K562 (cell line): ENCODE data around the gene ARHGAP33. TPM values are rescaled to one million over a fixed set of nuclear protein-coding genes. Genes with fewer than 3 reads are reported as not detected.

Source experiments
- ATAC-seq: fragments of 200-7000 bp; cut with Tn5 transposase; 3 replicates; pipeline ENCODE4 v1.9.1; 2020; ENCODE audit warnings: moderate library complexity
- BruUV-seq: library from RNA; stranded (reverse); fragments of 400-500 nt; replicated peaks from 2 replicates; lab custom pipeline; 2021; lab: Mats Ljungman, UMichigan
- CTCF ChIA-PET: fragments of 300-600 bp; formaldehyde crosslinking; extraction: SDS; loops from one replicate; lab custom pipeline; 2021; ENCODE audit warnings: low intra/inter-chr PET ratio; lab: Yijun Ruan, JAX
- POLR2A ChIA-PET: fragments of 300-600, 350-650 bp; sonication (Branson Sonifier 250); formaldehyde crosslinking; extraction: SDS; loops from one replicate; lab custom pipeline; 2021; ENCODE audit warnings: antibody characterized with exemption, inconsistent platforms; lab: Yijun Ruan, JAX
- DNase-seq, 4 experiments: peaks; one replicate each; pipeline versions ENCODE4 v3.0.0 to v3.0.0-alpha.2; 2011 to 2018; ENCODE audit warnings: low spot score in 3 of 4, mixed read lengths in 3 of 4; ENCODE audit errors: extremely low read depth in 1 of 4
- FAIRE-seq: peaks from 2 replicates; lab custom pipeline; 2011; peaks lifted over from hg19 to GRCh38; lab: Jason Lieb, UNC
- H2AFZ ChIP-seq: 2 replicates; pipeline ENCODE4 v1.6.0; 2011; ENCODE audit warnings: low read depth, low read length, control low read depth, inconsistent platforms
- H3K27ac ChIP-seq: fragments of 200-600 bp; 3 replicates; pipeline ENCODE4 v1.8.0; 2011; ENCODE audit warnings: low read depth, mild to moderate bottlenecking, control low read depth, inconsistent platforms, low read length, moderate library complexity, mixed read lengths; ENCODE audit errors: extremely low read depth
- H3K27me3 ChIP-seq, 2 experiments: fragments of 300-600 bp in 1 of 2; 2 replicates in 1 of 2; 3 replicates in 1 of 2; pipeline versions ENCODE4 v1.6.0 to v1.8.0; 2011; ENCODE audit warnings: inconsistent platforms in 2 of 2, low read length in 2 of 2, mild to moderate bottlenecking in 1 of 2, mixed read lengths in 1 of 2, moderate library complexity in 1 of 2; ENCODE audit not compliant: control insufficient read depth in 2 of 2, insufficient read depth in 2 of 2
- H3K36me3 ChIP-seq: fragments of 300-600 bp; 3 replicates; pipeline ENCODE4 v1.8.0; 2011; ENCODE audit warnings: mild to moderate bottlenecking, low read length, inconsistent platforms; ENCODE audit not compliant: control insufficient read depth, insufficient read depth
- H3K4me1 ChIP-seq, 2 experiments: fragments of 200-600 bp in 1 of 2; replicated peaks in 1 of 2; 2 replicates in 1 of 2; 3 replicates in 1 of 2; pipeline versions ENCODE4 v1.5.1 to v1.8.0; 2011; ENCODE audit warnings: inconsistent platforms in 2 of 2, low read length in 2 of 2, mild to moderate bottlenecking in 1 of 2, mixed read lengths in 1 of 2, moderate library complexity in 1 of 2; ENCODE audit not compliant: control insufficient read depth in 2 of 2, insufficient read depth in 2 of 2
- H3K4me2 ChIP-seq: 2 replicates; pipeline ENCODE4 v1.6.1; 2011; ENCODE audit warnings: low read length, control low read depth, inconsistent platforms, mixed read lengths; ENCODE audit not compliant: insufficient read depth
- H3K4me3 ChIP-seq: fragments of 200-600 bp; sonication (generic), shearing (Covaris generic); 2 replicates; pipeline ENCODE4 v1.5.1; 2016; ENCODE audit warnings: control low read depth, inconsistent platforms
- H3K79me2 ChIP-seq: fragments of 200-600 bp; 3 replicates; pipeline ENCODE4 v1.8.0; 2011; ENCODE audit warnings: low read length, inconsistent platforms; ENCODE audit not compliant: control insufficient read depth, insufficient read depth
- H3K9ac ChIP-seq, 2 experiments: 2 replicates each; pipeline versions ENCODE4 v1.6.0 to v1.6.1; 2011; ENCODE audit warnings: low read depth in 2 of 2, low read length in 2 of 2, control low read depth in 1 of 2, inconsistent platforms in 1 of 2, mild to moderate bottlenecking in 1 of 2, mixed read lengths in 1 of 2; ENCODE audit not compliant: insufficient read depth in 1 of 2
- H3K9me1 ChIP-seq: one replicate; pipeline ENCODE4 v1.6.0; 2011; ENCODE audit warnings: inconsistent platforms, mild to moderate bottlenecking, low read length, moderate library complexity; ENCODE audit not compliant: control insufficient read depth, insufficient read depth
- H3K9me3 ChIP-seq: replicated peaks from 2 replicates; pipeline ENCODE4 v1.5.1; 2011; ENCODE audit warnings: low read depth, low read length, inconsistent platforms; ENCODE audit not compliant: control insufficient read depth, insufficient read depth
- H4K20me1 ChIP-seq: replicated peaks from 2 replicates; pipeline ENCODE4 v1.6.1; 2011; ENCODE audit warnings: low read length, inconsistent platforms, mixed read lengths; ENCODE audit not compliant: control insufficient read depth, insufficient read depth
- PCBP1 ChIP-seq: fragments of 200-400 bp; formaldehyde crosslinking; IDR thresholded peaks from 2 replicates; pipeline ENCODE4 v1.6.1; 2018; ENCODE audit warnings: mild to moderate bottlenecking, low read depth, low read length; ENCODE audit not compliant: poor library complexity, severe bottlenecking
- WGBS: fragments of 100-300 bp; shearing (Covaris generic); methylation state at CpG from one replicate; pipeline ENCODE4 v1.1.6; 2016; ENCODE audit warnings: low coverage, mixed read lengths; ENCODE audit not compliant: insufficient coverage; ENCODE audit errors: missing lambda C conversion rate; 5-methylcytosine and 5-hydroxymethylcytosine counted together
- in situ Hi-C: fragments of 300-500 bp; cut with MboI; formaldehyde crosslinking; loops from 4 replicates; pipeline ENCODE4 v1.15.0; 2018; ENCODE audit warnings: inconsistent platforms, mixed read lengths
- intact Hi-C: fragments of 100-400 bp; cut with micrococcal nuclease; formaldehyde crosslinking; loops from 2 replicates; pipeline ENCODE4 v1.14.2; 2022
- polyA plus RNA-seq, 8 experiments: library from polyadenylated mRNA; depleted of rRNA in 4 of 8; stranded (reverse) in 5 of 8; unstranded in 3 of 8; fragments of >200 nt; fragmentation: Nextera tagmentation in 2 of 8; fragmentation: Illumina TruSeq in 1 of 8; extraction: Ambion mirVana in 2 of 8; extraction: Trizol in 1 of 8; gene quantifications; 2 replicates each; pipeline versions ENCODE4 v1.2.1 to v1.2.3, GENCODE V29; 2011 to 2014; ENCODE audit warnings: inconsistent platforms in 1 of 8, missing spikeins in 1 of 8
- total RNA-seq, 7 experiments: library from RNA; depleted of rRNA in 6 of 7; stranded (reverse); fragments of >200 nt in 6 of 7; fragmentation: Illumina TruSeq in 2 of 7; extraction: Trizol in 2 of 7; gene quantifications; 2 replicates each; pipeline versions ENCODE4 v1.2.1 to v1.2.3, GENCODE V29; 2011 to 2021; ENCODE audit warnings: low replicate concordance in 1 of 7
- TF ChIP-seq, protein P1 (sequence below), 2 experiments: fragments of 450-650 bp; formaldehyde crosslinking in 1 of 2; IDR thresholded peaks; 2 replicates each; pipeline versions ENCODE4 v1.4.0 to v1.6.1; 2014 to 2020; ENCODE audit warnings: mild to moderate bottlenecking in 2 of 2, borderline replicate concordance in 1 of 2, low read depth in 1 of 2
- TF ChIP-seq, protein P2 (sequence below): sonication (generic); formaldehyde crosslinking; IDR thresholded peaks from 2 replicates; pipeline ENCODE4 v1.8.0; 2022; ENCODE audit warnings: mild to moderate bottlenecking, missing genetic modification reagents
- TF ChIP-seq, protein P3 (sequence below): sonication (generic); formaldehyde crosslinking; IDR thresholded peaks from 2 replicates; pipeline ENCODE4 v1.8.1; 2023; ENCODE audit warnings: mild to moderate bottlenecking, missing genetic modification reagents

ARHGAP33 gene
- total and polyA plus RNA-seq, 9 of the 15 experiments (the other 6 are each of a cell fraction or from before 2014, with no cell fraction given): 0.06 to 26.6 (median 1.6) TPM; not detected in 1

DNA sequence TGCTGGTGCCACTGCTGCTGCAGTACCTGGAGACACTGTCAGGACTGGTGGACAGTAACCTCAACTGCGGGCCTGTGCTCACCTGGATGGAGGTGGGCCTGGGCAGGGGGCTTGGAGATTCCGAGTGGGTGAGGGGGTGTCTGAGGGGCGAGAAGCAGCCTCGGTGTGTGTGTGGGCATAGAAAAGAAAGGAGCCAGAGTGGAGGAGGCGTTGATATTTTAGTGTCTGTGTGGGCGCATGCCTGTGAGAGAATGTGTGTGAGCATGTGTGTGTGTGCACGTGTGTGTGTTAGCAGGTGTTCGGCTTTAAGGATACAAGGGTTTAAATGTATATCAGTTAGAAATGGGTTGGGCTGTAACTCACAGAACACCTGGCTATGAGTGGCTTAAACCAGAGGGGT lies 3.7 kb downstream of the ARHGAP33 start (continued):
- TF ChIP-seq, protein P1, sequence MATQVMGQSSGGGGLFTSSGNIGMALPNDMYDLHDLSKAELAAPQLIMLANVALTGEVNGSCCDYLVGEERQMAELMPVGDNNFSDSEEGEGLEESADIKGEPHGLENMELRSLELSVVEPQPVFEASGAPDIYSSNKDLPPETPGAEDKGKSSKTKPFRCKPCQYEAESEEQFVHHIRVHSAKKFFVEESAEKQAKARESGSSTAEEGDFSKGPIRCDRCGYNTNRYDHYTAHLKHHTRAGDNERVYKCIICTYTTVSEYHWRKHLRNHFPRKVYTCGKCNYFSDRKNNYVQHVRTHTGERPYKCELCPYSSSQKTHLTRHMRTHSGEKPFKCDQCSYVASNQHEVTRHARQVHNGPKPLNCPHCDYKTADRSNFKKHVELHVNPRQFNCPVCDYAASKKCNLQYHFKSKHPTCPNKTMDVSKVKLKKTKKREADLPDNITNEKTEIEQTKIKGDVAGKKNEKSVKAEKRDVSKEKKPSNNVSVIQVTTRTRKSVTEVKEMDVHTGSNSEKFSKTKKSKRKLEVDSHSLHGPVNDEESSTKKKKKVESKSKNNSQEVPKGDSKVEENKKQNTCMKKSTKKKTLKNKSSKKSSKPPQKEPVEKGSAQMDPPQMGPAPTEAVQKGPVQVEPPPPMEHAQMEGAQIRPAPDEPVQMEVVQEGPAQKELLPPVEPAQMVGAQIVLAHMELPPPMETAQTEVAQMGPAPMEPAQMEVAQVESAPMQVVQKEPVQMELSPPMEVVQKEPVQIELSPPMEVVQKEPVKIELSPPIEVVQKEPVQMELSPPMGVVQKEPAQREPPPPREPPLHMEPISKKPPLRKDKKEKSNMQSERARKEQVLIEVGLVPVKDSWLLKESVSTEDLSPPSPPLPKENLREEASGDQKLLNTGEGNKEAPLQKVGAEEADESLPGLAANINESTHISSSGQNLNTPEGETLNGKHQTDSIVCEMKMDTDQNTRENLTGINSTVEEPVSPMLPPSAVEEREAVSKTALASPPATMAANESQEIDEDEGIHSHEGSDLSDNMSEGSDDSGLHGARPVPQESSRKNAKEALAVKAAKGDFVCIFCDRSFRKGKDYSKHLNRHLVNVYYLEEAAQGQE (IDR thresholded peaks at IDR 0.05; ENCODE audit: borderline replicate concordance): no peak
- TF ChIP-seq, protein P1 (CRISPR knock-in tag; IDR thresholded peaks at IDR 0.05; ENCODE audit: low read depth): no peak

- H3K4me1 ChIP-seq: peaks cover 5 to 40% of the 10 kb centered on the region in 2 experiments; a peak in 4 of 5 replicates
- no peak overlapping the region for H3K4me3 ChIP-seq
- H3K9me1 ChIP-seq: no peaks in the 10 kb centered on the region
- no TSS peak for BruUV-seq
- no peaks in the 10 kb centered on the region for H3K27me3 ChIP-seq
- 79% methylated on average over 16 of the region's 16 CpGs for WGBS
- intact Hi-C loops (no loop called here), in situ Hi-C loops (no loop called here)
- no peaks in the 10 kb centered on the region for H3K9me3 ChIP-seq
- POLR2A ChIA-PET: no interaction called here
- no peak overlapping the region for H2AFZ ChIP-seq
- TF ChIP-seq, protein P2, sequence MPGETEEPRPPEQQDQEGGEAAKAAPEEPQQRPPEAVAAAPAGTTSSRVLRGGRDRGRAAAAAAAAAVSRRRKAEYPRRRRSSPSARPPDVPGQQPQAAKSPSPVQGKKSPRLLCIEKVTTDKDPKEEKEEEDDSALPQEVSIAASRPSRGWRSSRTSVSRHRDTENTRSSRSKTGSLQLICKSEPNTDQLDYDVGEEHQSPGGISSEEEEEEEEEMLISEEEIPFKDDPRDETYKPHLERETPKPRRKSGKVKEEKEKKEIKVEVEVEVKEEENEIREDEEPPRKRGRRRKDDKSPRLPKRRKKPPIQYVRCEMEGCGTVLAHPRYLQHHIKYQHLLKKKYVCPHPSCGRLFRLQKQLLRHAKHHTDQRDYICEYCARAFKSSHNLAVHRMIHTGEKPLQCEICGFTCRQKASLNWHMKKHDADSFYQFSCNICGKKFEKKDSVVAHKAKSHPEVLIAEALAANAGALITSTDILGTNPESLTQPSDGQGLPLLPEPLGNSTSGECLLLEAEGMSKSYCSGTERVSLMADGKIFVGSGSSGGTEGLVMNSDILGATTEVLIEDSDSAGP: no peak
- TF ChIP-seq, protein P3, sequence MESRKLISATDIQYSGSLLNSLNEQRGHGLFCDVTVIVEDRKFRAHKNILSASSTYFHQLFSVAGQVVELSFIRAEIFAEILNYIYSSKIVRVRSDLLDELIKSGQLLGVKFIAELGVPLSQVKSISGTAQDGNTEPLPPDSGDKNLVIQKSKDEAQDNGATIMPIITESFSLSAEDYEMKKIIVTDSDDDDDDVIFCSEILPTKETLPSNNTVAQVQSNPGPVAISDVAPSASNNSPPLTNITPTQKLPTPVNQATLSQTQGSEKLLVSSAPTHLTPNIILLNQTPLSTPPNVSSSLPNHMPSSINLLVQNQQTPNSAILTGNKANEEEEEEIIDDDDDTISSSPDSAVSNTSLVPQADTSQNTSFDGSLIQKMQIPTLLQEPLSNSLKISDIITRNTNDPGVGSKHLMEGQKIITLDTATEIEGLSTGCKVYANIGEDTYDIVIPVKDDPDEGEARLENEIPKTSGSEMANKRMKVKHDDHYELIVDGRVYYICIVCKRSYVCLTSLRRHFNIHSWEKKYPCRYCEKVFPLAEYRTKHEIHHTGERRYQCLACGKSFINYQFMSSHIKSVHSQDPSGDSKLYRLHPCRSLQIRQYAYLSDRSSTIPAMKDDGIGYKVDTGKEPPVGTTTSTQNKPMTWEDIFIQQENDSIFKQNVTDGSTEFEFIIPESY (CRISPR knock-in tag): peak; percentile 80
- no peak for TF ChIP-seq PCBP1
- FAIRE-seq (no peak), DNase-seq (no peak), ATAC-seq (no peak)
- no peak overlapping the region for H3K27ac ChIP-seq
- no peak overlapping the region for H3K4me2 ChIP-seq
- no peaks in the 10 kb centered on the region for H4K20me1 ChIP-seq
- peaks cover 24% of the 10 kb centered on the region; the same call in 2 of the 3 replicates for H3K36me3 ChIP-seq
- H3K9ac ChIP-seq: no peak overlapping the region; a peak in 1 of 4 replicates
- peaks cover 5% of the 10 kb centered on the region; the same call in 1 of the 3 replicates for H3K79me2 ChIP-seq
- CTCF ChIA-PET: no interaction called here
Measured at GRCh38 chr19:35780058-35780457, 4.7 kb downstream of the ARHGAP33 start.
